Caco-2 (cell line): ENCODE results near the gene ELMO1. TPM values are rescaled to one million over a fixed set of nuclear protein-coding genes. Genes with fewer than 3 reads are reported as not detected.

ENCODE experiments used
- BruUV-seq: library from RNA; stranded (reverse); fragments of 400-500 nt; replicated peaks from 2 replicates; lab custom pipeline; 2021; lab: Mats Ljungman, UMichigan
- CTCF ChIA-PET: fragments of 300-600 bp; sonication (Branson Sonifier 250); formaldehyde crosslinking; loops from one replicate; lab custom pipeline; 2022; ENCODE audit warnings: antibody characterized with exemption; lab: Charles Lee
- POLR2A ChIA-PET: fragments of 300-600 bp; sonication (Branson Sonifier 250); formaldehyde crosslinking; loops from one replicate; lab custom pipeline; 2022; ENCODE audit warnings: antibody characterized with exemption; lab: Charles Lee
- DNase-seq, 2 experiments: peaks; one replicate each; pipeline versions ENCODE4 v3.0.0 to v3.0.0-alpha.2; 2020 to 2022
- H3K27me3 ChIP-seq: replicated peaks from 2 replicates; pipeline ENCODE4 v1.6.0; 2011; ENCODE audit warnings: low read length; ENCODE audit not compliant: control insufficient read depth, insufficient read depth
- H3K36me3 ChIP-seq: 2 replicates; pipeline ENCODE4 v1.5.1; 2011; ENCODE audit warnings: low read length; ENCODE audit not compliant: control insufficient read depth, insufficient read depth
- H3K4me1 ChIP-seq: fragments of 250-450 bp; sonication (Bioruptor Pico); 2 replicates; pipeline ENCODE4 v1.5.1; 2020; ENCODE audit warnings: mild to moderate bottlenecking
- H3K4me3 ChIP-seq: 2 replicates; pipeline ENCODE4 v1.5.1; 2011; ENCODE audit warnings: low read depth, mild to moderate bottlenecking, control low read depth, low read length
- H3K9me3 ChIP-seq: fragments of 250-450 bp; sonication (Bioruptor Pico); 2 replicates; pipeline ENCODE4 v1.5.1; 2020; ENCODE audit warnings: mild to moderate bottlenecking, moderate library complexity
- H3K27ac Mint-ChIP-seq: one replicate; pipeline ENCODE4 v1.8.0; 2022; ENCODE audit warnings: mixed read lengths; ENCODE audit not compliant: unreplicated experiment
- H3K27me3 Mint-ChIP-seq: one replicate; pipeline ENCODE4 v1.8.0; 2022; ENCODE audit warnings: mixed read lengths; ENCODE audit not compliant: insufficient read depth, unreplicated experiment
- H3K36me3 Mint-ChIP-seq: one replicate; pipeline ENCODE4 v1.8.0; 2022; ENCODE audit warnings: mild to moderate bottlenecking, mixed read lengths; ENCODE audit not compliant: insufficient read depth, unreplicated experiment
- H3K4me1 Mint-ChIP-seq: one replicate; pipeline ENCODE4 v1.8.0; 2022; ENCODE audit warnings: low read depth, mixed read lengths; ENCODE audit not compliant: unreplicated experiment
- H3K4me3 Mint-ChIP-seq: one replicate; pipeline ENCODE4 v1.8.0; 2022; ENCODE audit warnings: mild to moderate bottlenecking, moderate library complexity, mixed read lengths; ENCODE audit not compliant: unreplicated experiment
- H3K9me3 Mint-ChIP-seq: one replicate; pipeline ENCODE4 v1.8.0; 2022; ENCODE audit warnings: mixed read lengths; ENCODE audit not compliant: unreplicated experiment
- intact Hi-C: fragments of 100-400 bp; cut with micrococcal nuclease; formaldehyde crosslinking; loops from one replicate; pipeline ENCODE4 v1.10.0; 2022; ENCODE audit not compliant: unreplicated experiment
- total RNA-seq: library from RNA; stranded (reverse); gene quantifications from 2 replicates; pipeline ENCODE4 v1.2.3, GENCODE V29; 2022
- TF ChIP-seq, protein P1 (sequence below), 2 experiments: fragments of 200-600 bp in 1 of 2; IDR thresholded peaks; 1 replicate in 1 of 2; 2 replicates in 1 of 2; pipeline versions ENCODE4 v1.5.1 to v1.8.0; 2011 to 2022; ENCODE audit warnings: antibody characterized with exemption in 1 of 2, control low read depth in 1 of 2, inconsistent platforms in 1 of 2, low read depth in 1 of 2, low read length in 1 of 2, mild to moderate bottlenecking in 1 of 2, moderate library complexity in 1 of 2; ENCODE audit not compliant: insufficient read depth in 1 of 2, severe bottlenecking in 1 of 2, unreplicated experiment in 1 of 2

Gene ELMO1
- total RNA-seq, 1 experiment from 2014 or later, result 0.14 TPM

DNA sequence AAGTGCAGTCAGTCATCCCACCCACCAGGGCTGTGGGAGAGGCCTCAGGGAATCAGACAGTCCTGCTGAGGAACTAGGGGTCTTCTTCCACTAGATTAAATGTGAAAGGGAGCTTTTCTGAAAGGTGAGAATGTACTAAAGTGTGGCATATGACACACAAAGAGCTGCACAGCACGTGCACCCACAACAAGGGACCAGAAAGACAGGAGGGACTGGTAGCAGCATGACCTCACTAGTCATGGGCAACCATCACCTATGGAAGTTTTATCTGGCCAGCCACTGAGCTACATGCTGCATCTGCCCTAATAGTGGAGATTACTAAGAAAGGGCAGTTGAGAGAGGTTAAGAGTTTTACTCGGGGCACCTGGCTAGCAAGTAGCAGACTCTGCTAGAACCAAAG is 519.9 kb downstream of the ELMO1 start:
- no peaks in the 10 kb centered on the region for H3K27me3 Mint-ChIP-seq
- Histone ChIP-seq H3K4me1 (no peaks in the 10 kb centered on the region), H3K27me3 (no peaks in the 10 kb centered on the region; the same call in 1 of the 2 replicates), H3K9me3 (no peaks in the 10 kb centered on the region), H3K4me3 (no peak overlapping the region), H3K36me3 (no peaks in the 10 kb centered on the region)
- H3K36me3 Mint-ChIP-seq, result no peaks in the 10 kb centered on the region
- no peaks in the 10 kb centered on the region for H3K4me1 Mint-ChIP-seq
- no peak for DNase-seq
- intact Hi-C loops, result no loop called here
- H3K9me3 Mint-ChIP-seq, result peaks cover 11% of the 10 kb centered on the region
- TF ChIP-seq, protein P1, sequence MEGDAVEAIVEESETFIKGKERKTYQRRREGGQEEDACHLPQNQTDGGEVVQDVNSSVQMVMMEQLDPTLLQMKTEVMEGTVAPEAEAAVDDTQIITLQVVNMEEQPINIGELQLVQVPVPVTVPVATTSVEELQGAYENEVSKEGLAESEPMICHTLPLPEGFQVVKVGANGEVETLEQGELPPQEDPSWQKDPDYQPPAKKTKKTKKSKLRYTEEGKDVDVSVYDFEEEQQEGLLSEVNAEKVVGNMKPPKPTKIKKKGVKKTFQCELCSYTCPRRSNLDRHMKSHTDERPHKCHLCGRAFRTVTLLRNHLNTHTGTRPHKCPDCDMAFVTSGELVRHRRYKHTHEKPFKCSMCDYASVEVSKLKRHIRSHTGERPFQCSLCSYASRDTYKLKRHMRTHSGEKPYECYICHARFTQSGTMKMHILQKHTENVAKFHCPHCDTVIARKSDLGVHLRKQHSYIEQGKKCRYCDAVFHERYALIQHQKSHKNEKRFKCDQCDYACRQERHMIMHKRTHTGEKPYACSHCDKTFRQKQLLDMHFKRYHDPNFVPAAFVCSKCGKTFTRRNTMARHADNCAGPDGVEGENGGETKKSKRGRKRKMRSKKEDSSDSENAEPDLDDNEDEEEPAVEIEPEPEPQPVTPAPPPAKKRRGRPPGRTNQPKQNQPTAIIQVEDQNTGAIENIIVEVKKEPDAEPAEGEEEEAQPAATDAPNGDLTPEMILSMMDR (IDR thresholded peaks at IDR 0.05; ENCODE audit: insufficient read depth in 1 of 2, low read depth in 1 of 2, low read length in 1 of 2, severe bottlenecking in 1 of 2, unreplicated experiment in 1 of 2), result no peak
- no TSS peak for BruUV-seq
- ChIA-PET POLR2A (no interaction called here), CTCF (no interaction called here)
- H3K27ac Mint-ChIP-seq, result no peak overlapping the region
- no peak overlapping the region for H3K4me3 Mint-ChIP-seq

- no TSS peak for BruUV-seq
- Mint-ChIP-seq H3K9me3 (peaks cover 12% of the 10 kb centered on the region), H3K36me3 (no peaks in the 10 kb centered on the region), H3K27ac (no peak overlapping the region), H3K4me3 (no peak overlapping the region), H3K4me1 (no peaks in the 10 kb centered on the region), H3K27me3 (no peaks in the 10 kb centered on the region)
- Histone ChIP-seq H3K9me3 (no peaks in the 10 kb centered on the region), H3K4me1 (no peaks in the 10 kb centered on the region), H3K36me3 (no peaks in the 10 kb centered on the region), H3K4me3 (no peak overlapping the region), H3K27me3 (no peaks in the 10 kb centered on the region; the same call in 1 of the 2 replicates)
- ChIA-PET CTCF (no interaction called here), POLR2A (no interaction called here)
- TF ChIP-seq, protein P1 (IDR thresholded peaks at IDR 0.05; ENCODE audit: insufficient read depth in 1 of 2, low read depth in 1 of 2, low read length in 1 of 2, severe bottlenecking in 1 of 2, unreplicated experiment in 1 of 2), result no peak
- no peak for DNase-seq
- intact Hi-C loops, result no loop called here
Measured at GRCh38 chr7:36928311-36928710, 520.4 kb downstream of the ELMO1 start.

DNA sequence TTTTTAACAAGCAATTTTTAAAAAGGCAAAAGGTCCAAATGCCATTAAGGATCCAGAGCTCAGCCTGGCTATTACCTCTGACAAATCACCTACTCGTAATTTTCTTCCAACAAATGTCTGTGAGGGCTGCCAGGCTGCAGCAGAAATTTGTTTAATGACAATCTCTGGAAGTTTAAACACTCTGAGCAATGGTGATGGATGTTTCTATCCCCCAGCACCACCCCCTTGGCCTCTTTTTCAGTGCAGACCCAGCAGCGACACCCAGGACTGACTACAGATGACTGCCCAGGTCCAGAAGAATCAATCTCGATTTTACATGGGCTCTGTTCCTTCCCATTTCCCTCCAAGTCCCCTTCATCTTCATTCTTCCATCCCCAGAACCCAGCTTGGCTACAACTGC is 523.0 kb downstream of the ELMO1 start:
- ChIA-PET CTCF (no interaction called here), POLR2A (interaction anchor here (0.6 kb wide), 1 partner anchor 31 kb away, joined by 3 read pairs; no protein-coding TSS in a partner anchor)
- H3K4me3 ChIP-seq, result no peak overlapping the region
- DNase-seq, result no peak
- BruUV-seq, result no TSS peak
- H3K9me3 ChIP-seq, result peaks cover 4% of the 10 kb centered on the region; the same call in 1 of the 2 replicates
- peaks cover 17% of the 10 kb centered on the region for H3K9me3 Mint-ChIP-seq
- TF ChIP-seq, protein P1 (IDR thresholded peaks at IDR 0.05; ENCODE audit: insufficient read depth in 1 of 2, low read depth in 1 of 2, low read length in 1 of 2, severe bottlenecking in 1 of 2, unreplicated experiment in 1 of 2), result no peak
- no peaks in the 10 kb centered on the region for H3K4me1 ChIP-seq
- H3K27me3 Mint-ChIP-seq, result no peaks in the 10 kb centered on the region
- H3K36me3 Mint-ChIP-seq, result peaks cover 5% of the 10 kb centered on the region
- no peak overlapping the region for H3K4me3 Mint-ChIP-seq
- intact Hi-C loops, result no loop called here
- no peaks in the 10 kb centered on the region for H3K36me3 ChIP-seq
- no peak overlapping the region for H3K27ac Mint-ChIP-seq
- no peaks in the 10 kb centered on the region; the same call in 1 of the 2 replicates for H3K27me3 ChIP-seq
- no peaks in the 10 kb centered on the region for H3K4me1 Mint-ChIP-seq
